OCI-LY3 (cell line): ENCODE results near the gene PRDX3.

Source experiments
- H2AFZ ChIP-seq: fragments of 200-600, 300-600 bp; shearing (Covaris generic); 2 replicates; pipeline ENCODE4 v1.6.0; 2014; ENCODE audit warnings: antibody characterized with exemption, low read depth, low read length
- H3K27ac ChIP-seq: fragments of 200-600, 300-600 bp; sonication (generic); 2 replicates; pipeline ENCODE4 v1.5.1; 2014; ENCODE audit warnings: mild to moderate bottlenecking, low read length, moderate library complexity, mixed read lengths
- H3K27me3 ChIP-seq: fragments of 200-600, 300-600 bp; sonication (generic); 2 replicates; pipeline ENCODE4 v1.6.1; 2014; ENCODE audit warnings: low read depth, low read length, mixed read lengths
- H3K36me3 ChIP-seq: fragments of 200-600, 300-600 bp; sonication (generic); replicated peaks from 2 replicates; pipeline ENCODE3; 2014; ENCODE audit warnings: low read depth, low read length, mixed read lengths
- H3K4me1 ChIP-seq: fragments of 300-600, 200-600 bp; sonication (generic); 2 replicates; pipeline ENCODE4 v1.6.1; 2014; ENCODE audit warnings: low read length, mixed read lengths
- H3K4me2 ChIP-seq: fragments of 200-600, 300-600 bp; sonication (generic); 2 replicates; pipeline ENCODE4 v1.6.1; 2014; ENCODE audit warnings: low read length, mixed read lengths
- H3K4me3 ChIP-seq: fragments of 300-600, 200-600 bp; sonication (generic); 2 replicates; pipeline ENCODE4 v1.5.1; 2014; ENCODE audit warnings: antibody characterized with exemption, mild to moderate bottlenecking, low read length, moderate library complexity
- H3K79me2 ChIP-seq: fragments of 300-600, 200-600 bp; shearing (Covaris generic); 2 replicates; pipeline ENCODE4 v1.6.1; 2014; ENCODE audit warnings: mild to moderate bottlenecking, low read length, mixed read lengths
- H3K9ac ChIP-seq: fragments of 300-600, 200-600 bp; shearing (Covaris generic); 2 replicates; pipeline ENCODE4 v1.6.0; 2014; ENCODE audit warnings: mild to moderate bottlenecking, low read length, moderate library complexity
- H3K9me3 ChIP-seq: fragments of 200-600, 300-600 bp; shearing (Covaris generic); 2 replicates; pipeline ENCODE4 v1.6.1; 2014; ENCODE audit warnings: low read length, mixed read lengths; ENCODE audit not compliant: insufficient read depth
- H4K20me1 ChIP-seq: fragments of 200-600, 300-600 bp; sonication (generic); 2 replicates; pipeline ENCODE4 v1.6.1; 2016; ENCODE audit warnings: low read length, mixed read lengths; ENCODE audit not compliant: insufficient read depth
- EZH2phosphoT487 ChIP-seq: fragments of 200-600 bp; shearing (Covaris generic); IDR thresholded peaks from 2 replicates; pipeline ENCODE4 v1.6.1; 2018; ENCODE audit warnings: antibody characterized with exemption, mixed run types, low read depth
- TF ChIP-seq, protein P1 (sequence below): fragments of 200-600, 300-600 bp; sonication (generic); IDR thresholded peaks from 2 replicates; pipeline ENCODE4 v1.5.1; 2014; ENCODE audit warnings: antibody characterized with exemption, low read length, low read depth

PRDX3 gene

DNA sequence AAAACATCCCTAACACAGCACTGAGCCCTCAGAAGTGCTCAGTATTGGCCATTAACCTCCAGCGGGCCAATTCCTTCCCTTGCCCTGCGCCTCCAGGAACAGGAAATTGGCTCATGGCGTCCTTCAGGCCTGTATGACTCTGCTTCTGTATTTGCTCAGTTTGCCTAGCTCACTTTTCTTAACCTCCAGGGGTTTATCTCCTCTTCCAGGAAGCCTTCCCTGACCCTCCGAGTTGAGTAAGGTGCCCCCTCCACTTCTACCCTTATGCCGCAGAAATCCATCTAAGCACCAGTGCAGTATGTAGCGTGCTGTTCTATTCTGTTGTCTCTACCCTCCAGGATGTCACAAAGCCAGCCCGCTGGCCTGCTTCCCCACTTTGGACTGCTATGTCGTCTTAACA lies 12.0 kb downstream of the PRDX3 start:
- Histone ChIP-seq H3K4me1 (peaks cover 12% of the 10 kb centered on the region), H2AFZ (no peak overlapping the region), H3K9me3 (no peaks in the 10 kb centered on the region), H3K9ac (no peak overlapping the region), H3K79me2 (peaks cover 13% of the 10 kb centered on the region), H3K4me3 (no peak overlapping the region), H3K36me3 (peaks cover 13% of the 10 kb centered on the region), H3K27ac (no peak overlapping the region), H3K4me2 (no peak overlapping the region), H3K27me3 (no peaks in the 10 kb centered on the region), H4K20me1 (no peaks in the 10 kb centered on the region)
- TF ChIP-seq, protein P1, sequence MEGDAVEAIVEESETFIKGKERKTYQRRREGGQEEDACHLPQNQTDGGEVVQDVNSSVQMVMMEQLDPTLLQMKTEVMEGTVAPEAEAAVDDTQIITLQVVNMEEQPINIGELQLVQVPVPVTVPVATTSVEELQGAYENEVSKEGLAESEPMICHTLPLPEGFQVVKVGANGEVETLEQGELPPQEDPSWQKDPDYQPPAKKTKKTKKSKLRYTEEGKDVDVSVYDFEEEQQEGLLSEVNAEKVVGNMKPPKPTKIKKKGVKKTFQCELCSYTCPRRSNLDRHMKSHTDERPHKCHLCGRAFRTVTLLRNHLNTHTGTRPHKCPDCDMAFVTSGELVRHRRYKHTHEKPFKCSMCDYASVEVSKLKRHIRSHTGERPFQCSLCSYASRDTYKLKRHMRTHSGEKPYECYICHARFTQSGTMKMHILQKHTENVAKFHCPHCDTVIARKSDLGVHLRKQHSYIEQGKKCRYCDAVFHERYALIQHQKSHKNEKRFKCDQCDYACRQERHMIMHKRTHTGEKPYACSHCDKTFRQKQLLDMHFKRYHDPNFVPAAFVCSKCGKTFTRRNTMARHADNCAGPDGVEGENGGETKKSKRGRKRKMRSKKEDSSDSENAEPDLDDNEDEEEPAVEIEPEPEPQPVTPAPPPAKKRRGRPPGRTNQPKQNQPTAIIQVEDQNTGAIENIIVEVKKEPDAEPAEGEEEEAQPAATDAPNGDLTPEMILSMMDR, result no peak
- TF ChIP-seq EZH2phosphoT487, result no peak

- H3K79me2 ChIP-seq, result peaks cover 13% of the 10 kb centered on the region
- no peaks in the 10 kb centered on the region for H3K9me3 ChIP-seq
- H3K4me3 ChIP-seq, result peak overlapping the region; percentile 99
- H3K4me2 ChIP-seq, result peak overlapping the region; percentile 95
- peak overlapping the region; percentile 81 for H3K9ac ChIP-seq
- peak overlapping the region; percentile 75 for H2AFZ ChIP-seq
- no peaks in the 10 kb centered on the region for H4K20me1 ChIP-seq
- H3K36me3 ChIP-seq, result peaks cover 9% of the 10 kb centered on the region
- no peaks in the 10 kb centered on the region for H3K27me3 ChIP-seq
- peak overlapping the region; percentile 45 for H3K27ac ChIP-seq
- H3K4me1 ChIP-seq, result peaks cover 12% of the 10 kb centered on the region
- no peak for TF ChIP-seq EZH2phosphoT487
- TF ChIP-seq, protein P1, result no peak
Measured at GRCh38 chr10:119166118-119166500, 12.5 kb downstream of the PRDX3 start.

GRCh38 chr10:119165171-119166117 lies 13.2 kb downstream of the PRDX3 start, which contains the start of gene SFXN4:
TSS of gene SFXN4 (minus strand) at chr10:119165714. CDS start at chr10:119165647, 67 bp downstream.
- peak within 1 kb of the TSS; percentile 92 for H2AFZ ChIP-seq
- peak within 1 kb of the TSS; percentile 99 for H3K4me3 ChIP-seq
- H3K36me3 ChIP-seq, result peaks cover 9% of the 10 kb centered on the region
- peak within 1 kb of the TSS; percentile 95 for H3K4me2 ChIP-seq
- peak within 1 kb of the TSS; percentile 59 for H3K27ac ChIP-seq
- no peaks in the 10 kb centered on the region for H3K27me3 ChIP-seq
- TF ChIP-seq, protein P1, result no peak
- TF ChIP-seq EZH2phosphoT487, result no peak
- peak within 1 kb of the TSS; percentile 81 for H3K9ac ChIP-seq
- H3K9me3 ChIP-seq, result no peaks in the 10 kb centered on the region
- peaks cover 13% of the 10 kb centered on the region for H3K79me2 ChIP-seq
- peaks cover 12% of the 10 kb centered on the region for H3K4me1 ChIP-seq
- no peaks in the 10 kb centered on the region for H4K20me1 ChIP-seq

DNA sequence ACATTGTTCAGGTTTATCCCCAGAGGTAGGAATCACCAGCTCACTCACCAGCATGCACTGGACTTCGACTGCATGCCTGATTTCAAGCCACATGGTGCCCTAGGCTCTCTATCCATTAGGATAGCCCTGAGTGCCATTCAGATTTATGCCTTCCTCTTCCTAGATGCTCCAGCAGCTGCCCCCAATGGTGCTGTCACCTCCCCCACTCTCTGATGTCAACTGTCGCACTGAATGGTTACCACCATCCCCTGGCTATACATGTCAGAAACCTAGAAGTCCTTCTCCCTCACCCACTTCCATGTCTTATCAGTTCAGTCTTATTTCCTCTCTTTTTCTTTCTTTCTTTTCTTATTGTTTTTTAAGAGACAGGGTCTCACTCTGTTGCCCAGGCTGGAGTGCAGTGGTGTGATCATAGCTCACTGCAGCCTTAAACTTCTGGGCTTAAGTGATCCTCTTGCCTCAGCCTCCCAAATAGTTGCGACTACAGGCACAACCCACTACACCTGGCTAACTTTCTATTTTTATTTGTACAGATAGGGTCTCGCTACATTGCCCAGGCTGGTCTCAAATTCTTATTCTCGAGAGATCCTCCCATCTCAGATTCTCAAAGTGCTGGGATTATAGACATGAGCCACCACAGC lies 16.0 kb downstream of the PRDX3 start:
- TF ChIP-seq, protein P1, result no peak
- TF ChIP-seq EZH2phosphoT487, result no peak
- Histone ChIP-seq H3K79me2 (peaks cover 13% of the 10 kb centered on the region), H3K36me3 (peaks cover 3% of the 10 kb centered on the region), H3K9me3 (no peaks in the 10 kb centered on the region), H3K4me1 (peaks cover 12% of the 10 kb centered on the region), H3K27me3 (no peaks in the 10 kb centered on the region), H3K9ac (no peak overlapping the region), H3K27ac (no peak overlapping the region), H3K4me2 (no peak overlapping the region), H3K4me3 (no peak overlapping the region), H2AFZ (no peak overlapping the region), H4K20me1 (no peaks in the 10 kb centered on the region)
